IMR-90 (cell line): ENCODE measurements around the gene RSRC2. TPM values are rescaled to one million over a fixed set of nuclear protein-coding genes. Genes with fewer than 3 reads are reported as not detected.

ENCODE experiments used
- ATAC-seq: fragments of 200-7000 bp; cut with Tn5 transposase; 2 replicates; pipeline ENCODE4 v1.9.1; 2020; ENCODE audit warnings: low read depth, mild to moderate bottlenecking, moderate library complexity
- BruUV-seq: library from RNA; stranded (reverse); fragments of 400-500 nt; replicated peaks from 2 replicates; lab custom pipeline; 2021; lab: Mats Ljungman, UMichigan
- CTCF ChIA-PET: fragments of 300-600 bp; formaldehyde crosslinking; extraction: SDS; loops from one replicate; lab custom pipeline; 2021; ENCODE audit warnings: antibody characterized with exemption; lab: Yijun Ruan, JAX
- POLR2A ChIA-PET: fragments of 300-600 bp; sonication (Branson Sonifier 250); formaldehyde crosslinking; loops from one replicate; lab custom pipeline; 2022; ENCODE audit warnings: antibody characterized with exemption; ENCODE audit not compliant: unreplicated experiment; lab: Charles Lee
- DNase-seq: peaks from one replicate; pipeline ENCODE4 v3.0.0; 2013
- H2AFZ ChIP-seq: replicated peaks from 2 replicates; pipeline ENCODE3; 2013; ENCODE audit warnings: low read length, mild to moderate bottlenecking; ENCODE audit not compliant: poor library complexity
- H2AK5ac ChIP-seq: 2 replicates; pipeline ENCODE4 v1.6.1; 2013; ENCODE audit warnings: low read depth, low read length, inconsistent platforms
- H2AK9ac ChIP-seq: replicated peaks from 2 replicates; pipeline ENCODE3; 2013; ENCODE audit warnings: mild to moderate bottlenecking, low read depth, low read length, moderate library complexity; ENCODE audit not compliant: poor library complexity
- H2BK120ac ChIP-seq: 2 replicates; pipeline ENCODE4 v1.6.1; 2013; ENCODE audit warnings: low read depth, low read length, inconsistent platforms
- H2BK15ac ChIP-seq: 3 replicates; pipeline ENCODE4 v1.6.1; 2013; ENCODE audit warnings: low read depth, low read length, inconsistent platforms
- H2BK20ac ChIP-seq: 2 replicates; pipeline ENCODE4 v1.6.1; 2013; ENCODE audit warnings: low read depth, mild to moderate bottlenecking, inconsistent platforms, low read length, moderate library complexity
- H2BK5ac ChIP-seq: 2 replicates; pipeline ENCODE4 v1.6.1; 2013; ENCODE audit warnings: mild to moderate bottlenecking, low read depth, low read length, inconsistent platforms; ENCODE audit not compliant: poor library complexity, severe bottlenecking
- H3K14ac ChIP-seq: replicated peaks from 2 replicates; pipeline ENCODE4 v1.6.1; 2013; ENCODE audit warnings: low read depth, low read length, inconsistent platforms
- H3K18ac ChIP-seq: 2 replicates; pipeline ENCODE4 v1.6.1; 2013; ENCODE audit warnings: low read depth, low read length, control low read depth
- H3K23ac ChIP-seq: 2 replicates; pipeline ENCODE4 v1.6.1; 2013; ENCODE audit warnings: low read depth, low read length, inconsistent platforms
- H3K27ac ChIP-seq: 2 replicates; pipeline ENCODE4 v1.5.1; 2013; ENCODE audit warnings: mild to moderate bottlenecking, control low read depth, low read length; ENCODE audit not compliant: insufficient read depth
- H3K27me3 ChIP-seq: 2 replicates; pipeline ENCODE4 v1.6.1; 2013; ENCODE audit warnings: low read length; ENCODE audit not compliant: control insufficient read depth, insufficient read depth
- H3K36me3 ChIP-seq: 2 replicates; pipeline ENCODE4 v1.6.1; 2013; ENCODE audit warnings: low read length, mixed read lengths; ENCODE audit not compliant: control insufficient read depth, insufficient read depth
- H3K4ac ChIP-seq: 2 replicates; pipeline ENCODE4 v1.6.1; 2013; ENCODE audit warnings: low read depth, low read length, inconsistent platforms
- H3K4me1 ChIP-seq: 2 replicates; pipeline ENCODE4 v1.6.1; 2013; ENCODE audit warnings: low read length, mixed read lengths; ENCODE audit not compliant: control insufficient read depth, insufficient read depth
- H3K4me2 ChIP-seq: 2 replicates; pipeline ENCODE4 v1.6.1; 2013; ENCODE audit warnings: low read depth, mild to moderate bottlenecking, control low read depth, low read length, moderate library complexity
- H3K4me3 ChIP-seq: 2 replicates; pipeline ENCODE4 v1.5.1; 2013; ENCODE audit warnings: low read depth, mild to moderate bottlenecking, control low read depth, low read length, moderate library complexity; ENCODE audit not compliant: insufficient read depth
- H3K56ac ChIP-seq: 2 replicates; pipeline ENCODE4 v1.6.1; 2013; ENCODE audit warnings: low read length, inconsistent platforms; ENCODE audit not compliant: insufficient read depth; ENCODE audit errors: extremely low read depth
- H3K79me1 ChIP-seq, 2 experiments: 2 replicates each; pipeline ENCODE4 v1.6.1; 2013; ENCODE audit warnings: low read length in 2 of 2, inconsistent platforms in 1 of 2, low read depth in 1 of 2
- H3K9ac ChIP-seq: 2 replicates; pipeline ENCODE4 v1.6.1; 2013; ENCODE audit warnings: low read depth, low read length, control low read depth
- H3K9me1 ChIP-seq: 2 replicates; pipeline ENCODE4 v1.6.1; 2013; ENCODE audit warnings: low read length, inconsistent platforms; ENCODE audit not compliant: insufficient read depth
- H3K9me3 ChIP-seq: 2 replicates; pipeline ENCODE4 v1.6.1; 2013; ENCODE audit warnings: low read length; ENCODE audit not compliant: control insufficient read depth, insufficient read depth
- H4K20me1 ChIP-seq: 2 replicates; pipeline ENCODE4 v1.6.1; 2013; ENCODE audit warnings: low read length, inconsistent platforms; ENCODE audit not compliant: insufficient read depth
- H4K5ac ChIP-seq: 2 replicates; pipeline ENCODE4 v1.6.1; 2013; ENCODE audit warnings: mild to moderate bottlenecking, low read depth, low read length, control low read depth
- H4K8ac ChIP-seq, 2 experiments: 2 replicates each; pipeline ENCODE4 v1.6.1; 2013; ENCODE audit warnings: low read depth in 2 of 2, low read length in 2 of 2, control low read depth in 1 of 2, inconsistent platforms in 1 of 2
- H4K91ac ChIP-seq: 2 replicates; pipeline ENCODE4 v1.6.1; 2013; ENCODE audit warnings: low read depth, low read length, inconsistent platforms; ENCODE audit not compliant: insufficient read depth
- MAFK ChIP-seq: IDR thresholded peaks from 2 replicates; pipeline ENCODE4 v1.6.1; 2012; ENCODE audit warnings: low read depth, low read length, improper control_type of control experiment
- MXI1 ChIP-seq: IDR thresholded peaks from 2 replicates; pipeline ENCODE4 v1.6.1; 2012; ENCODE audit warnings: low read depth, mild to moderate bottlenecking, low read length, moderate library complexity, borderline replicate concordance
- POLR2A ChIP-seq: IDR thresholded peaks from 2 replicates; pipeline ENCODE4 v1.6.1; 2012; ENCODE audit warnings: mild to moderate bottlenecking, low read depth, low read length
- WGBS, 2 experiments: methylation state at CpG; one replicate each; pipeline versions ENCODE4 v1.1.5 to v1.1.7; 2013; ENCODE audit warnings: missing lambda C conversion rate in 2 of 2; ENCODE audit not compliant: insufficient read length in 1 of 2; ENCODE audit errors: extremely low coverage in 2 of 2; 5-methylcytosine and 5-hydroxymethylcytosine counted together
- dilution Hi-C: fragments of 300-500 bp; cut with HindIII; formaldehyde crosslinking; loops from one replicate; pipeline ENCODE4 v1.14.3; 2018; ENCODE audit warnings: low sequenced_read_pairs; ENCODE audit not compliant: unreplicated experiment
- in situ Hi-C: fragments of 300-500 bp; cut with MboI; formaldehyde crosslinking; loops from 3 replicates; pipeline ENCODE4 v1.14.3; 2019; ENCODE audit warnings: low sequenced_read_pairs, inconsistent platforms, mixed read lengths
- intact Hi-C: fragments of 100-400 bp; cut with micrococcal nuclease; formaldehyde crosslinking; loops from 2 replicates; pipeline ENCODE4 v1.10.0; 2022
- polyA plus RNA-seq, 3 experiments: library from polyadenylated mRNA; depleted of rRNA; stranded (reverse); fragments of >200 nt; gene quantifications; 2 replicates each; pipeline ENCODE4 v1.2.3, GENCODE V29; 2012; ENCODE audit warnings: low replicate concordance in 1 of 3
- total RNA-seq: library from RNA; depleted of rRNA; stranded (reverse); fragments of >200 nt; gene quantifications from 2 replicates; pipeline ENCODE4 v1.2.3, GENCODE V29; 2012

Gene RSRC2
- total and polyA plus RNA-seq, 2 of the 4 experiments (the other 2 are of a cell fraction) = 18.6 to 31.5 TPM

- H3K4me1 ChIP-seq = no peaks in the 10 kb centered on the region
- H3K79me1 ChIP-seq = peaks cover 24 to 38% of the 10 kb centered on the region in 2 experiments
- H3K4me2 ChIP-seq = no peak overlapping the region
- no peak overlapping the region for H2BK120ac ChIP-seq
- TF ChIP-seq MAFK (no peak), MXI1 (no peak), POLR2A (no peak)
- dilution Hi-C loops = no loop called here
- H4K20me1 ChIP-seq = peaks cover 65% of the 10 kb centered on the region
- H3K14ac ChIP-seq = no peak overlapping the region
- H2BK20ac ChIP-seq = no peak overlapping the region
- peaks cover 71% of the 10 kb centered on the region for H3K36me3 ChIP-seq
- no peak overlapping the region for H3K9ac ChIP-seq
- H2BK5ac ChIP-seq = no peak overlapping the region
- ChIA-PET CTCF (no interaction called here), POLR2A (no interaction called here)
- no peak overlapping the region for H4K91ac ChIP-seq
- DNase-seq = no peak
- H4K8ac ChIP-seq = no peak overlapping the region
- H3K4me3 ChIP-seq = no peak overlapping the region
- H3K4ac ChIP-seq = no peak overlapping the region
- no TSS peak for BruUV-seq
- H3K27me3 ChIP-seq = no peaks in the 10 kb centered on the region
- no peak overlapping the region for H3K56ac ChIP-seq
- no peak overlapping the region for H2BK15ac ChIP-seq
- H2AK5ac ChIP-seq = no peak overlapping the region
- intact Hi-C loops = no loop called here
- no peak overlapping the region for H3K27ac ChIP-seq
- WGBS, 2 experiments = no CpG with 5 or more reads among the region's 5 CpGs
- no peak overlapping the region for H4K5ac ChIP-seq
- H3K9me3 ChIP-seq = no peaks in the 10 kb centered on the region
- H3K18ac ChIP-seq = no peak overlapping the region
- ATAC-seq = no peak
- no peak overlapping the region for H2AFZ ChIP-seq
- 0 out of 2 replicates have a peak, but pooled peaks cover 2% of the 10 kb centered on the region for H3K9me1 ChIP-seq
- H3K23ac ChIP-seq = no peak overlapping the region
- H2AK9ac ChIP-seq = no peak overlapping the region
- in situ Hi-C loops = no loop called here
These were observed 18.6 kb downstream of the RSRC2 start for GRCh38 chr12:122508163-122508562.
